Ishikawa (cell line): ENCODE data around the gene PREP.

Experiments used
- CEBPB ChIP-seq: IDR thresholded peaks from 2 replicates; pipeline ENCODE4 v1.6.1; 2012
- CREB1 ChIP-seq: IDR thresholded peaks from 2 replicates; pipeline ENCODE4 v1.6.1; 2012; ENCODE audit warnings: low read depth
- EGR1 ChIP-seq: IDR thresholded peaks from 2 replicates; pipeline ENCODE4 v1.6.1; 2012
- EP300 ChIP-seq: IDR thresholded peaks from 2 replicates; pipeline ENCODE4 v1.6.1; 2012; ENCODE audit warnings: borderline replicate concordance
- FOXM1 ChIP-seq: IDR thresholded peaks from 2 replicates; pipeline ENCODE4 v1.6.1; 2012; ENCODE audit warnings: low read depth, borderline replicate concordance
- MAX ChIP-seq: IDR thresholded peaks from 2 replicates; pipeline ENCODE4 v1.6.1; 2012
- NFIC ChIP-seq: IDR thresholded peaks from 2 replicates; pipeline ENCODE4 v1.6.1; 2012
- RAD21 ChIP-seq: IDR thresholded peaks from 2 replicates; pipeline ENCODE4 v1.6.1; 2012; ENCODE audit warnings: low read depth
- TAF1 ChIP-seq: IDR thresholded peaks from 2 replicates; pipeline ENCODE4 v1.6.1; 2012; ENCODE audit warnings: low read depth, mild to moderate bottlenecking
- TCF12 ChIP-seq: IDR thresholded peaks from 2 replicates; pipeline ENCODE4 v1.6.1; 2012; ENCODE audit warnings: low read depth
- TEAD4 ChIP-seq: IDR thresholded peaks from 2 replicates; pipeline ENCODE4 v1.6.1; 2012
- YY1 ChIP-seq: IDR thresholded peaks from 2 replicates; pipeline ENCODE4 v1.6.1; 2012; ENCODE audit warnings: low read depth
- ZBTB7A ChIP-seq: IDR thresholded peaks from 2 replicates; pipeline ENCODE4 v1.6.1; 2012; ENCODE audit warnings: low read depth
- TF ChIP-seq, protein P1 (sequence below): IDR thresholded peaks from 2 replicates; pipeline ENCODE4 v1.6.1; 2012
- TF ChIP-seq, protein P2 (sequence below): IDR thresholded peaks from 2 replicates; pipeline ENCODE4 v1.6.1; 2012; ENCODE audit warnings: low read depth, mild to moderate bottlenecking

PREP gene

DNA sequence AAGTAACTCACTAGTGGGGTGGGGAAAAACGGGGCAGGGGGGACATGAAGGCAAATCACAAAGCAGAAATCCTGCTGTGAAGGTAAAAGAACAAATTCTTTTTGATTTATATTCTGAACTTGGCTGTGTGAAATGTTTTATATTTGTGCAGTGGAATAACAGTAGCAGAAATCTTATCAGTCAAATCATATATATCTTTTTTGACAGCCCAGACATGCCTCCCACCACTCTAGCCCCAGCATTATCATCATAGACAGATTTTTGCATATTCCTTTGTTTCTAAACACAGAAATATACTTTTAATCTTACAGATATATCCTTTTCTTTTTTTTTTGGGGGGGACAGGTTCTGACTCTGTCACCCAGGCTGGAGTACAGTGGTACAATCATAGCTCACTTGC, 97.4 kb downstream of the PREP start:
- TF ChIP-seq RAD21: no peak
- no peak for TF ChIP-seq ZBTB7A
- no peak for TF ChIP-seq CEBPB
- no peak for TF ChIP-seq TAF1
- no peak for TF ChIP-seq YY1
- TF ChIP-seq, protein P1, sequence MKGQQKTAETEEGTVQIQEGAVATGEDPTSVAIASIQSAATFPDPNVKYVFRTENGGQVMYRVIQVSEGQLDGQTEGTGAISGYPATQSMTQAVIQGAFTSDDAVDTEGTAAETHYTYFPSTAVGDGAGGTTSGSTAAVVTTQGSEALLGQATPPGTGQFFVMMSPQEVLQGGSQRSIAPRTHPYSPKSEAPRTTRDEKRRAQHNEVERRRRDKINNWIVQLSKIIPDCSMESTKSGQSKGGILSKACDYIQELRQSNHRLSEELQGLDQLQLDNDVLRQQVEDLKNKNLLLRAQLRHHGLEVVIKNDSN: no peak
- TF ChIP-seq, protein P2, sequence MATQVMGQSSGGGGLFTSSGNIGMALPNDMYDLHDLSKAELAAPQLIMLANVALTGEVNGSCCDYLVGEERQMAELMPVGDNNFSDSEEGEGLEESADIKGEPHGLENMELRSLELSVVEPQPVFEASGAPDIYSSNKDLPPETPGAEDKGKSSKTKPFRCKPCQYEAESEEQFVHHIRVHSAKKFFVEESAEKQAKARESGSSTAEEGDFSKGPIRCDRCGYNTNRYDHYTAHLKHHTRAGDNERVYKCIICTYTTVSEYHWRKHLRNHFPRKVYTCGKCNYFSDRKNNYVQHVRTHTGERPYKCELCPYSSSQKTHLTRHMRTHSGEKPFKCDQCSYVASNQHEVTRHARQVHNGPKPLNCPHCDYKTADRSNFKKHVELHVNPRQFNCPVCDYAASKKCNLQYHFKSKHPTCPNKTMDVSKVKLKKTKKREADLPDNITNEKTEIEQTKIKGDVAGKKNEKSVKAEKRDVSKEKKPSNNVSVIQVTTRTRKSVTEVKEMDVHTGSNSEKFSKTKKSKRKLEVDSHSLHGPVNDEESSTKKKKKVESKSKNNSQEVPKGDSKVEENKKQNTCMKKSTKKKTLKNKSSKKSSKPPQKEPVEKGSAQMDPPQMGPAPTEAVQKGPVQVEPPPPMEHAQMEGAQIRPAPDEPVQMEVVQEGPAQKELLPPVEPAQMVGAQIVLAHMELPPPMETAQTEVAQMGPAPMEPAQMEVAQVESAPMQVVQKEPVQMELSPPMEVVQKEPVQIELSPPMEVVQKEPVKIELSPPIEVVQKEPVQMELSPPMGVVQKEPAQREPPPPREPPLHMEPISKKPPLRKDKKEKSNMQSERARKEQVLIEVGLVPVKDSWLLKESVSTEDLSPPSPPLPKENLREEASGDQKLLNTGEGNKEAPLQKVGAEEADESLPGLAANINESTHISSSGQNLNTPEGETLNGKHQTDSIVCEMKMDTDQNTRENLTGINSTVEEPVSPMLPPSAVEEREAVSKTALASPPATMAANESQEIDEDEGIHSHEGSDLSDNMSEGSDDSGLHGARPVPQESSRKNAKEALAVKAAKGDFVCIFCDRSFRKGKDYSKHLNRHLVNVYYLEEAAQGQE: no peak
- no peak for TF ChIP-seq NFIC
- no peak for TF ChIP-seq TCF12
- TF ChIP-seq MAX: no peak
- no peak for TF ChIP-seq CREB1
- TF ChIP-seq FOXM1: no peak
- TF ChIP-seq EGR1: no peak
- TF ChIP-seq TEAD4: no peak
- TF ChIP-seq EP300: no peak

GRCh38 chr6:105304825-105305224, 98.1 kb downstream of the PREP start:
- no peak for TF ChIP-seq TCF12
- no peak for TF ChIP-seq TEAD4
- no peak for TF ChIP-seq ZBTB7A
- TF ChIP-seq NFIC: no peak
- TF ChIP-seq YY1: no peak
- TF ChIP-seq, protein P2: no peak
- no peak for TF ChIP-seq EP300
- no peak for TF ChIP-seq CREB1
- TF ChIP-seq CEBPB: no peak
- TF ChIP-seq EGR1: no peak
- TF ChIP-seq TAF1: no peak
- no peak for TF ChIP-seq RAD21
- TF ChIP-seq FOXM1: no peak
- TF ChIP-seq MAX: no peak
- TF ChIP-seq, protein P1: no peak

- TF ChIP-seq MAX (no peak), TEAD4 (no peak), EGR1 (no peak), CEBPB (no peak), EP300 (no peak), RAD21 (no peak), TCF12 (no peak), FOXM1 (no peak), TAF1 (no peak), ZBTB7A (no peak), CREB1 (no peak), NFIC (no peak), YY1 (no peak)
- TF ChIP-seq, protein P1: no peak
- TF ChIP-seq, protein P2: no peak
Observed at GRCh38 chr6:105304366-105304765, 98.5 kb downstream of the PREP start.

DNA sequence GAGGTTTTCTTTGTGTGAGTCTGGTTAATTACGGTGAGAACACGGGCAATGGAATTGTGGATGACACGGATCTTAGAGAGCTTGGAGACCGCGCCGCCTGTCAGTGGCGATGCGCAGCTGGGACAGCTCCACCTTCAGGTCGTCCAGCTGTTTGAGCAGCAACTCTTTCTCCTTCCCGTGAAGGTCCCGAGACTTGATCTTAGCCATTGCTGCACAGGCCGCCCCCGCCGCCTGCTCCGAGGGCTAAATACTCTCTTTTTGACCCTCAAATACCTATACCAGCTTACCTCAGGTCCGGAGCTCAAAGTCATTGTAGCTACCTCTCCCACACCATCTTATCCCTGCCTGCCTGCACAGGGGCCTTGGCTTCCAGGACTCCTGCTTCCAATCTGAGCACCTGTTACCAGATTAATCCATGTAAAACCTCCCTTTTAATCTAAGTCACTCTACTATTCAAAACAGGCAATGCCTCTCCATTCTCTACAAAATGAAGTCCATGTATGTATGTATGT, 100.2 kb downstream of the PREP start:
- TF ChIP-seq EGR1: no peak
- no peak for TF ChIP-seq RAD21
- TF ChIP-seq MAX: no peak
- TF ChIP-seq NFIC: no peak
- TF ChIP-seq TEAD4: no peak
- TF ChIP-seq YY1: no peak
- no peak for TF ChIP-seq TCF12
- no peak for TF ChIP-seq CREB1
- no peak for TF ChIP-seq CEBPB
- no peak for TF ChIP-seq ZBTB7A
- TF ChIP-seq, protein P1: no peak
- no peak for TF ChIP-seq EP300
- TF ChIP-seq TAF1: no peak
